MG63 (cell line): ENCODE measurements around the gene KNSTRN. TPM values are rescaled to one million over a fixed set of nuclear protein-coding genes. Genes with fewer than 3 reads are reported as not detected.

Source experiments
- DNase-seq: peaks from one replicate; pipeline ENCODE4 v3.0.0-alpha.2; 2020
- H3K27me3 ChIP-seq: fragments of 250-450 bp; sonication (Bioruptor Pico); 2 replicates; pipeline ENCODE4 v1.5.1; 2020; ENCODE audit warnings: mild to moderate bottlenecking, moderate library complexity
- H3K36me3 ChIP-seq: fragments of 250-450 bp; sonication (Bioruptor Pico); 2 replicates; pipeline ENCODE4 v1.5.1; 2020; ENCODE audit warnings: mild to moderate bottlenecking, moderate library complexity
- H3K4me3 ChIP-seq: fragments of 250-450 bp; sonication (Bioruptor Pico); 2 replicates; pipeline ENCODE4 v1.5.1; 2020; ENCODE audit warnings: mild to moderate bottlenecking, moderate library complexity
- H3K9me3 ChIP-seq: fragments of 250-450 bp; sonication (Bioruptor Pico); 2 replicates; pipeline ENCODE4 v1.5.1; 2020; ENCODE audit warnings: mild to moderate bottlenecking, moderate library complexity
- total RNA-seq: library from RNA; depleted of rRNA; stranded (reverse); fragments of >200 nt; shearing (Covaris generic); gene quantifications from 2 replicates; pipeline ENCODE4 v1.2.3, GENCODE V29; 2014; ENCODE audit warnings: low replicate concordance

Gene KNSTRN
- total RNA-seq, 1 experiment from 2014 or later, result 72.1 TPM

GRCh38 chr15:40409366-40409765 lies 26.8 kb downstream of the KNSTRN start:
- Histone ChIP-seq H3K4me3 (no peak overlapping the region), H3K36me3 (peaks cover 27% of the 10 kb centered on the region), H3K9me3 (no peaks in the 10 kb centered on the region), H3K27me3 (no peaks in the 10 kb centered on the region)
- no peak for DNase-seq

DNA sequence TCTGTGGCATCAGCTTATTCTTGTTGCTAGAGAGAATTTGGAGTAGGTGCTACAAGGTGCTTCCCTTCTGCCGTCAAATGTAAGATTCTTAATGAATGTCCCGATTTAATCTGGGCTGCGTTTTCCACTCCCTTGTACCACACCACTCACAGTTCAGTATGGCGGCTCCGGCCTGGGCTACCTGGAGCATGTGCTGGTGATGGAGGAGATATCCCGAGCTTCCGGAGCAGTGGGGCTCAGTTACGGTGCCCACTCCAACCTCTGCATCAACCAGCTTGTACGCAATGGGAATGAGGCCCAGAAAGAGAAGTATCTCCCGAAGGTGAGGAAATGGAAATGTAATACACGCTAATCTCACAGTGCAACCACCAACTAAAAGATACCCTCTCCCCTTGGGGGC lies 28.0 kb downstream of the KNSTRN start:
- no peak for DNase-seq
- H3K36me3 ChIP-seq, result peaks cover 30% of the 10 kb centered on the region
- no peaks in the 10 kb centered on the region for H3K27me3 ChIP-seq

GRCh38 chr15:40412095-40412759 lies 29.7 kb downstream of the KNSTRN start:
- Histone ChIP-seq H3K4me3 (no peak overlapping the region), H3K36me3 (peaks cover 27% of the 10 kb centered on the region), H3K9me3 (no peaks in the 10 kb centered on the region), H3K27me3 (no peaks in the 10 kb centered on the region)
- no peak for DNase-seq

More for the DNA sequence above, 28.0 kb downstream of the KNSTRN start:
- no peaks in the 10 kb centered on the region for H3K9me3 ChIP-seq
- H3K4me3 ChIP-seq, result no peak overlapping the region

GRCh38 chr15:40413036-40413435 lies 30.5 kb downstream of the KNSTRN start:
- Histone ChIP-seq H3K36me3 (peaks cover 20% of the 10 kb centered on the region), H3K9me3 (no peaks in the 10 kb centered on the region), H3K27me3 (no peaks in the 10 kb centered on the region), H3K4me3 (no peak overlapping the region)
- no peak for DNase-seq

GRCh38 chr15:40414816-40415215 lies 32.3 kb downstream of the KNSTRN start:
- H3K4me3 ChIP-seq, result no peak overlapping the region
- no peaks in the 10 kb centered on the region for H3K27me3 ChIP-seq
- DNase-seq, result no peak
- no peaks in the 10 kb centered on the region for H3K9me3 ChIP-seq
- peaks cover 19% of the 10 kb centered on the region for H3K36me3 ChIP-seq

DNA sequence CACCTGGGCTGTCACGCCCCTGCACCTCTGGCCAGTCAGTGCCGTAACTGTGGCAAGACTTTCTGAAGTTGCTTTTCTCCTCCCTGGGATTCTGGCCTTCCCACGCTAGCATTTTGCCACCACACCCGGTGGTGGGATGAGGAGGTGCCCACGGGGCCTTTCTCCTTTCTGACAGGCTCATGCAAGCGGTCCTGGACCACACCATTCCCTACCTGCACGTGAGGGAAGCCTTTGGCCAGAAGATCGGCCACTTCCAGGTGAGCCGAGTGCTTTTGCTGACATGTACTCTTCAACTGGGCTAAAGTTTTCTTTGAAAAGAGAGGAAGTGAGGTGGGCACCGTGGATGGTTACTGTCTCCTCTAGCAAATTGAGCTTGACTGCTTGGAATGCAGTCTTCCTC lies 32.7 kb downstream of the KNSTRN start:
- no peaks in the 10 kb centered on the region for H3K9me3 ChIP-seq
- DNase-seq, result no peak
- H3K36me3 ChIP-seq, result peaks cover 17% of the 10 kb centered on the region
- H3K27me3 ChIP-seq, result no peaks in the 10 kb centered on the region
- H3K4me3 ChIP-seq, result no peak overlapping the region

DNA sequence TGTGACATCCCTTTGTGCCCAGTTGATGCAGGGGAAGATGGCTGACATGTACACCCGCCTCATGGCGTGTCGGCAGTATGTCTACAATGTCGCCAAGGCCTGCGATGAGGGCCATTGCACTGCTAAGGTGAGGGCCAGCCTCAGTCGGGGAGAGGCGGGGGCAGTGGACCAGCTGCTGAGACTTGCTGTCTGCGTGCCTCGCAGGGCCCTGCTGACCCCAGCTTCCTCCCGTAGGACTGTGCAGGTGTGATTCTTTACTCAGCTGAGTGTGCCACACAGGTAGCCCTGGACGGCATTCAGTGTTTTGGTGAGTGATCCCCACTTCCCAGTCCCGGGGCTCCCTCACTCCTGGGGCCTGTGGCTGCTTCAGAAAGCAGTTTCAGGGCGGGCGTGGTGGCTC lies 33.5 kb downstream of the KNSTRN start:
- no peak overlapping the region for H3K4me3 ChIP-seq
- H3K9me3 ChIP-seq, result no peaks in the 10 kb centered on the region
- H3K27me3 ChIP-seq, result no peaks in the 10 kb centered on the region
- DNase-seq, result no peak
- peaks cover 8% of the 10 kb centered on the region; the same call in 1 of the 2 replicates for H3K36me3 ChIP-seq

DNA sequence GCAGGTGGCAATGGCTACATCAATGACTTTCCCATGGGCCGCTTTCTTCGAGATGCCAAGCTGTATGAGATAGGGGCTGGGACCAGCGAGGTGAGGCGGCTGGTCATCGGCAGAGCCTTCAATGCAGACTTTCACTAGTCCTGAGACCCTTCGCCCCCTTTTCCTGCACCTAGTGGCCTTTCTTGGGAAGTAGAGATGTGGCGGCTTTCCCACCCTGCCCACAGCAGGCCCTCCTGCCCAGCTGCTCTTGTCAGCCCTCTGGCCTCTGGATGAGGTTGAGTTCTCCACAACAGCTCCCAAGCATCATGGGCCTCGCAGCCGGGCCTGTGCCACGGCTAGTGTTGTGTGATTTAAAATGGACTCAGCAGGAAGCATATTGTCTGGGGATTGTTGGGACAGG lies 35.6 kb downstream of the KNSTRN start:
- H3K27me3 ChIP-seq, result no peaks in the 10 kb centered on the region
- DNase-seq, result no peak
- H3K36me3 ChIP-seq, result peaks cover 3% of the 10 kb centered on the region; the same call in 1 of the 2 replicates
- H3K9me3 ChIP-seq, result no peaks in the 10 kb centered on the region
- no peak overlapping the region for H3K4me3 ChIP-seq

DNA sequence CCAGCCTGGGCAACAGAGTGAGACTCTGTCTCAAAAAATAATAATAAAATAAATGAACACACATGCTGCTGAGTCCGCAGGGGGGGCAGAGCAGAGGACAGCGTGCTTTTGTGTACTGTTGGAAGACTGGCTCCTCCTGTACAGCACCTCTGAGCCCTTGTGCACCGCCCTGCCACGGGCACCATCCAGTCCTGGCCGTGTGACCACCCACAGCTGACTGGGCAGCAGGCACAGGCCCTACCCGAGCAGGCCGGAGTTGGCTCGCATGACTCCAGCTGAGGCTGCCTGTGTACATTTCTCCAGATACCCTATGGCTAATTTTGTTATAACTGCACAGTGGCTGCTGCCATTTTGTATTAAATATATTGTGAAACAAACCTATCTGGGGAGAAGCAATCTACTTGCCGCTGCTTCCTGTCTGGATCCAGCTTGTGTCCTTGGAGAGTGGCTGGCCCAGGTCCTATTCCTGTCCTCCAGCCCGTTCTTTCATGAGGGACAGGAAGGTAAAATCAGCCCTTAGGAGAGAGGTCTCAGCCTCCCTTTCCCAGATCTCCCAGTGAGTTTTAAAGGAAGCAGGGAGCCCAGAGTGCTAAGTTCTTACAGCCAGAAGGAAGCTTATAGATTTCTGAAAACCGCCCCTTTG lies 37.7 kb downstream of the KNSTRN start:
- no peaks in the 10 kb centered on the region for H3K9me3 ChIP-seq
- DNase-seq, result no peak
- H3K36me3 ChIP-seq, result no peaks in the 10 kb centered on the region
- H3K27me3 ChIP-seq, result no peaks in the 10 kb centered on the region
- no peak overlapping the region for H3K4me3 ChIP-seq

DNA sequence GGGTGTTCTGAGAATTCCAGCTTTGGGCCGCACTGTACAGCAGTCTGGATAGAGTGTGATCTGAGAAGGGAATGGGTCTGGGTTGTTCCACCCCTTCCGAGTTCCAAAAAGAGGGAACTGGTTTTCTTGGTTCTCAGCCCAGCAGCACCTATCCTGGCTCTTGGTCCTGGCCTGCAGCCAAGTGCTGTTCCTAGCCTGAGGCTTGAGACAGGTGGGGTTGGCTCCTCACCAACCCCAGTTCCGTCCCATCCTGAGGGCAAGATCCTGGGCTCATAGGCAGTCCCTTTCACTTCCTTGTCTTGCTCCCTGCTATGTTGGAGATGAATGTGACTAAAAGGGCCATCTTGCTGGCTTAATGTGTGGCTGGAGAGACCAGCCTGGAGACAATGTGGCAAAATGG lies 38.3 kb downstream of the KNSTRN start:
- Histone ChIP-seq H3K36me3 (no peaks in the 10 kb centered on the region), H3K4me3 (no peak overlapping the region)
- no peak for DNase-seq

DNA sequence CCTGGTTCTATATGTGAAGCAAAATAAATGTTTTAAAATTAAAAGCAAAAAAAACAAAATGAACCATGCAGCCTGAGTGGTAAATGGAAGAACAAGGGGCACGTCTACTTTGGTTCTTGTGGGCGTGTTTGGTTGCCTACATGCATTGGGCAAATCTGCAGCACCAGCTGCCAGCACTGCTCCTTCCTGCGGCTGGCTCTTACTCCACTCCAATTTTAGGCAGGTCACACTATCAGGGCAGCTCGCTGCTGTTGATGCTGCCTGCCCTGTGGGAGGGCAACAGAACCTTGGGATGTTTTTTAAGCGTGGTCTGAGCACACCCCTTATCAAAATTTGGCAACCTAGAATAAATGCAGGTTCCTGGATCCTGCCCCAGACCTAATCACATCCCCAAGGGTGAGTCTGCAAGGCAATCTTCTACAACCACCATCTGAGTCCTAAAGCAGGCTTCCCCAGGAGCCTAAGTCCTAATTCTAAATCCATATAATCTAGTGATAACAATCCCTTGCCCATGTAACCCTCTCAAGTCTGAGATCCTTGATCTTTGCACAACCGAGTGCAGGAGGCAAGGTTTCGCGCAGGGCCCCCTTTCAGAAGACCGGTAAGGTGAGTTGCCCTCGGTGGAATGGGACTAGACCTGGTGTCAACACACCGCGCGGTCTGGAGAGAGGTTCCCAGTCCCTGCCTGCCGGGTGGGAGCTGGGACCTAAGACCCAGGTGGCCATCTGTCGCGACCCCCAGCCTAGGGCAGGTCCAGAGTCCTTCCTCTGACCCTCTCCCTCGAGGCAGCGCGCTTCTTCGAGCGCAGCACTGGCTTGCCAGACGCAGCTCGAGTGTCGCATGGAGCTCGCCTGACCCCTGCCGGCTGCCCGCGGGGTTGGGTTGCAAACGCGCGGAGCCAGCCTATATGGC lies 39.0 kb downstream of the KNSTRN start:
- DNase-seq, result peak; percentile 49
- Histone ChIP-seq H3K4me3 (no peak overlapping the region), H3K9me3 (no peaks in the 10 kb centered on the region), H3K36me3 (no peaks in the 10 kb centered on the region), H3K27me3 (no peaks in the 10 kb centered on the region)

More for the DNA sequence above, 38.3 kb downstream of the KNSTRN start:
- H3K9me3 ChIP-seq, result no peaks in the 10 kb centered on the region
- no peaks in the 10 kb centered on the region for H3K27me3 ChIP-seq

GRCh38 chr15:40424483-40425115 lies 42.1 kb downstream of the KNSTRN start:
- Histone ChIP-seq H3K36me3 (no peaks in the 10 kb centered on the region), H3K4me3 (no peak overlapping the region), H3K27me3 (no peaks in the 10 kb centered on the region), H3K9me3 (no peaks in the 10 kb centered on the region)
- DNase-seq, result no peak

DNA sequence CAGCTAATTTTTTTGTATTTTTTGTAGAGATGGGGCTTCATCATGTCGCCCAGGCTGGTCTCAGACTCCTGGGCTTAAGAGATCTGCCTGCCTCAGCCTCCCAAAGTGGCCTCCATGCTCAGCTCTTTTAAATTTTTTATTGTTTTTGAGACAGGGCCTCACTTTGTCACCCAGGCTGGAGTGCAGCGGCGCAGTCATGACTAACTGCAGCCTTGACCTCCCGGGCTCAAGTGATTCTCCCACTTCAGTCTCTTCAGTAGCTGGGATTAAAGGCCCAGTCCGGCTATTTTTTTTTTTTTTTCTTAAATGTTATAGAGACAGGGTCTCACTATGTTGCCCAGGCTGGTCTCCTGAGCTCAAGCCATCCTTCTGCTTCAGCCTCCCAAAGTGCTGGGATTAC lies 43.2 kb downstream of the KNSTRN start:
- H3K36me3 ChIP-seq, result no peaks in the 10 kb centered on the region
- H3K27me3 ChIP-seq, result no peaks in the 10 kb centered on the region
- no peak for DNase-seq
- no peaks in the 10 kb centered on the region for H3K9me3 ChIP-seq
- H3K4me3 ChIP-seq, result no peak overlapping the region

DNA sequence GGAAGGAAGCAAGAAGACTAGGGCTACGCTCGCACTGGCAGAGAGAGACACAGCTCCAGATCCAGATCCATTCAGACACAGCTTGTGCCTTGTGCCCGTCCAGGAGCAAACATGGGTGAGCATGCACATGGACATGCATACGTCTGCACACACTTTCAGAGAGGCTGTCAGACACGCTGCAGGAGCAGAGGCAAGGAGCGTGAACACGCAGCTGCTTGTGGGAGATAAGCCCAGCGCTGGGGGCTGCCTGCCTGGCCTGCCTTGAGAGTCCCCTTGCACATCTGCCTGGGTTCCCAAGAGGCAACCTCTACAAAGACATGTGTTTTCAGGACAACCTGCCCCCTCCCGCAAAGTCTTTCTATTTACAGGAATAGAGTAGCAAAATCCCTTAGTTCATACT lies 44.7 kb downstream of the KNSTRN start:
- H3K27me3 ChIP-seq, result no peaks in the 10 kb centered on the region
- DNase-seq, result no peak
- H3K9me3 ChIP-seq, result no peaks in the 10 kb centered on the region
- H3K4me3 ChIP-seq, result no peak overlapping the region
- H3K36me3 ChIP-seq, result no peaks in the 10 kb centered on the region

GRCh38 chr15:40428185-40428584 lies 45.7 kb downstream of the KNSTRN start:
- Histone ChIP-seq H3K36me3 (no peaks in the 10 kb centered on the region), H3K4me3 (no peak overlapping the region), H3K9me3 (no peaks in the 10 kb centered on the region), H3K27me3 (no peaks in the 10 kb centered on the region)
- no peak for DNase-seq

DNA sequence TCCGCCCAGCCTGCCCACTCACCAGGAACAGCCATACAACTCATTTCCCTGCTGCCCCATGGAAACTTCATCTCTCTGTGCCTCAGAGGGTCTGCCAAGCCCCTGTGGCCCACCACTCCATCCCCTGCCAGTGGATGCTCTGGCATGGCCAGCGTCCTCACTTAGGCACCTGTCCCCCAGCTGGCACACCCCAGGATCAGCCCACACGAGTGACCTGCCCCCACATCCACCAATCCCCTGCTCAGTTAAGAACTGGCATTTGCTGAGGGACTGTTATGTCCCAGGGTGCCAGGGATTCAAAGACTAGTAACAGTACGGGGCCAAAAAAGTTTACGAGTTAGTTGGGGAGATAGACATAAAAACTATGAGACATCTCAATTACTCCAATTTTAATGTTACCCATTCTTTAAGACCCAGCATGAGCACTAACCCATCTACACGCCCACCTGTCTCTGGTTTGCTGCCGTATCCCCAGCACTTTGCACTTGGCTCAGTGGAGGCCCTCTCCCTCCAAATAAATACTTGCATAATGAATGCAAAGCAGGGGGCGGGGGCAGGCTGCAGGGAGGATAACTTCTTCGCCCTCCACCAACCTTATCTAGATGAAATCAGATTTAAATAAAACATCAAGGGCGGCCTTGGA lies 46.7 kb downstream of the KNSTRN start:
- no peaks in the 10 kb centered on the region for H3K9me3 ChIP-seq
- no peak overlapping the region for H3K4me3 ChIP-seq
- H3K36me3 ChIP-seq, result no peaks in the 10 kb centered on the region
- no peak for DNase-seq
- no peaks in the 10 kb centered on the region for H3K27me3 ChIP-seq
